Stomach (tissue), 9 donors: ENCODE measurements around the gene ATXN1. TPM values are rescaled to one million over a fixed set of nuclear protein-coding genes. Genes with fewer than 3 reads are reported as not detected.

Experiments used
- DNase-seq, 2 donors: peaks; one replicate each; pipeline versions ENCODE4 v3.0.0 to v3.0.0-alpha.2; 2013 to 2019
- H3K27ac ChIP-seq, 5 donors: fragments of 200-600 bp in 4 of 5; sonication (generic) in 4 of 5; one replicate each; pipeline ENCODE4 v1.5.1; 2013 to 2019; ENCODE audit warnings: mild to moderate bottlenecking in 1 of 5, moderate library complexity in 1 of 5
- H3K27me3 ChIP-seq, 3 donors: fragments of 200-600 bp; sonication (generic); one replicate each; pipeline ENCODE4 v1.5.1; 2017 to 2019; ENCODE audit warnings: mixed run types in 1 of 3
- H3K36me3 ChIP-seq, 4 donors: fragments of 200-600 bp; sonication (generic); 1 replicate in 3 of 4; 2 replicates in 1 of 4; pipeline ENCODE4 v1.5.1; 2016 to 2019
- H3K4me1 ChIP-seq, 4 donors: fragments of 200-600 bp; sonication (generic); one replicate each; pipeline ENCODE4 v1.5.1; 2016 to 2019
- H3K4me3 ChIP-seq, 4 donors: fragments of 200-600 bp; sonication (generic) in 3 of 4; one replicate each; pipeline ENCODE4 v1.5.1; 2016 to 2019; ENCODE audit warnings: mild to moderate bottlenecking in 1 of 4
- H3K9me3 ChIP-seq, 4 donors: fragments of 200-600 bp; sonication (generic); one replicate each; pipeline ENCODE4 v1.5.1; 2016 to 2019
- EP300 ChIP-seq: sonication (generic); formaldehyde crosslinking; IDR thresholded peaks from one replicate; pipeline ENCODE4 v1.6.1; 2017; ENCODE audit warnings: antibody characterized with exemption
- POLR2A ChIP-seq, 4 donors: fragments of 450-650 bp; IDR thresholded peaks; one replicate each; pipeline ENCODE4 v1.6.1; 2016; ENCODE audit warnings: antibody characterized with exemption in 4 of 4, control low read depth in 2 of 4, mild to moderate bottlenecking in 1 of 4, moderate library complexity in 1 of 4
- POLR2AphosphoS5 ChIP-seq, 3 donors: sonication (generic); formaldehyde crosslinking; IDR thresholded peaks; one replicate each; pipeline ENCODE4 v1.6.1; 2016; ENCODE audit warnings: antibody characterized with exemption in 3 of 3
- WGBS, 5 donors: extraction: QIAGEN DNeasy Blood & Tissue Kit in 3 of 5; methylation state at CpG; one replicate each; pipeline versions ENCODE4 v1.1.5 to v1.1.7; 2013 to 2018; 5-methylcytosine and 5-hydroxymethylcytosine counted together
- intact Hi-C: fragments of 100-400 bp; cut with DNase I; formaldehyde crosslinking; loops from one replicate; pipeline ENCODE4 v1.15.1; 2023; ENCODE audit warnings: low total_unique reads
- polyA plus RNA-seq, 3 donors: library from polyadenylated mRNA; stranded (reverse); fragments of 200-250 nt; gene quantifications; one replicate each; pipeline ENCODE4 v1.2.3, GENCODE V29; 2013
- total RNA-seq, 5 donors: library from RNA; depleted of rRNA; stranded (reverse); fragments of >200 nt; gene quantifications; one replicate each; pipeline versions ENCODE4 v1.1.0 to v1.2.3, GENCODE V29; 2014 to 2016
- TF ChIP-seq, protein P1 (sequence below), 7 experiments: fragments of 450-650 bp in 4 of 7; fragments of 200-600 bp in 3 of 7; sonication (generic) in 3 of 7; IDR thresholded peaks; one replicate each; pipeline ENCODE4 v1.5.1; 2016 to 2019; ENCODE audit warnings: antibody characterized with exemption in 7 of 7, control low read depth in 2 of 7, mild to moderate bottlenecking in 1 of 7
- donor health status: healthy with polysubstance abuse.
- donor health status: Bipolar disorder and iron deficiency.
- donor health status: healthy.

Gene ATXN1
- total and polyA plus RNA-seq, 8 donors: 5.2 to 106 (median 39.0) TPM

DNA sequence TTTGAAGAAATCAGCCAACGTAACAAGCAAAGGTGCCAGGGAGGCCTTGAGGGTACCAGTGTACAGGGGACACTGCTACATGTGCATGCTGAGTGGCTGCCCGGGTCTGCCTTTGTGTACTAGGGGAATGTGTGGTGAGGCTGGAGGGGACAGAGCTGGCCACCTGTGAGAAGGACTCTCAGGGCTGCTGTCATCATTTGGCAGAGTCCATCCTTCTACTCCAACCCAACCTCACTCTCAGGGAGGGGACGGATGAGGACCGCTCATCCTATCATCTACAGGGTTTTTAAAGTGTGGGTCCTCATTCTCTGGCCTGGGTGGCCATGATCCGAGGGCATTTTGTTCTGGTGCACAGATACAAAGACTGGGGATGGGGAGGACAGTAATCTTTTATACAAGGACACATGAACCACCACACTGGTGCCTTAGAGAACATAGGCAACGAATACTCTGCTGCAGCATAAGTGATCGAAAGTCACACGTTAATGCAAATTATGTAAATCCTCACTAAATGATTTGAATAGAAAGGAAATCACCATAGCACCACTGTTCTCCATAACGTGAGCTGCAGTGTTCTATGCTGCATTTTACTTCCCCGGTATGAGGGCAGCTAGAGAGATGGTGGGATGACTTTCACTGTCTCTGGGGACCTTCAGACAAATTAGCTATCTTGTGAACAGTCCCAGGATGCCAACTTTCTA, 341.5 kb downstream of the ATXN1 start:
- DNase-seq: no peak
- no peak for TF ChIP-seq EP300
- TF ChIP-seq, protein P1, sequence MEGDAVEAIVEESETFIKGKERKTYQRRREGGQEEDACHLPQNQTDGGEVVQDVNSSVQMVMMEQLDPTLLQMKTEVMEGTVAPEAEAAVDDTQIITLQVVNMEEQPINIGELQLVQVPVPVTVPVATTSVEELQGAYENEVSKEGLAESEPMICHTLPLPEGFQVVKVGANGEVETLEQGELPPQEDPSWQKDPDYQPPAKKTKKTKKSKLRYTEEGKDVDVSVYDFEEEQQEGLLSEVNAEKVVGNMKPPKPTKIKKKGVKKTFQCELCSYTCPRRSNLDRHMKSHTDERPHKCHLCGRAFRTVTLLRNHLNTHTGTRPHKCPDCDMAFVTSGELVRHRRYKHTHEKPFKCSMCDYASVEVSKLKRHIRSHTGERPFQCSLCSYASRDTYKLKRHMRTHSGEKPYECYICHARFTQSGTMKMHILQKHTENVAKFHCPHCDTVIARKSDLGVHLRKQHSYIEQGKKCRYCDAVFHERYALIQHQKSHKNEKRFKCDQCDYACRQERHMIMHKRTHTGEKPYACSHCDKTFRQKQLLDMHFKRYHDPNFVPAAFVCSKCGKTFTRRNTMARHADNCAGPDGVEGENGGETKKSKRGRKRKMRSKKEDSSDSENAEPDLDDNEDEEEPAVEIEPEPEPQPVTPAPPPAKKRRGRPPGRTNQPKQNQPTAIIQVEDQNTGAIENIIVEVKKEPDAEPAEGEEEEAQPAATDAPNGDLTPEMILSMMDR (IDR thresholded peaks at IDR 0.05): no peak
- no peak for TF ChIP-seq POLR2AphosphoS5 (IDR thresholded peaks at IDR 0.05)
- no peak for TF ChIP-seq POLR2A (IDR thresholded peaks at IDR 0.05)
- Histone ChIP-seq H3K4me1 (peaks cover 11 to 31% (median 20%) of the 10 kb centered on the region in 4 donors), H3K9me3 (no peaks in the 10 kb centered on the region), H3K36me3 (no peaks in the 10 kb centered on the region), H3K27ac (peak overlapping the region in 2 of 5 donors; percentile 56 to 61), H3K27me3 (no peaks in the 10 kb centered on the region), H3K4me3 (no peak overlapping the region)
- WGBS, 5 donors: 88 to 93% (median 92%) methylated on average over 10 of the region's 10 CpGs
- intact Hi-C loops: no loop called here

DNA sequence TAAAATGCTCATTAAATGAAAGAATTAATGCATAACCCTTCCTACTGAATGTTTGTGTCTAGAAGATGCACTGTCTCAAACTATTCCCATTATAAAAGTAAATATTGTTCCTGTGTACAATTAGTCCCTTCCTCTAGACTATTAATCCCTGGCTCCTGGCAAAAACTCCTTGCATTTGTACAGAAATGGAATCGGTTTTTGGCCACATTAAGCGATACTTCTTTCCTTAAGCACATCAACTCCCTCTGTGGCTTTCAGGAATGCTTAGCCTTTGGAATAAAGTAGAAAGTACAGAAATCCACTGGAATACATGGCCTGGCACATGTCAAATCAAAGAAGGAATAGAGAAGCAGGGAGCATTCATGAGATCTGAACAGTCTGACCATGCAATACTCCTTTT, 343.1 kb downstream of the ATXN1 start:
- Histone ChIP-seq H3K4me3 (no peak overlapping the region), H3K27ac (no peak overlapping the region), H3K27me3 (no peaks in the 10 kb centered on the region), H3K9me3 (no peaks in the 10 kb centered on the region), H3K4me1 (peaks cover 11 to 45% (median 27%) of the 10 kb centered on the region in 4 donors), H3K36me3 (no peaks in the 10 kb centered on the region)
- intact Hi-C loops: no loop called here
- TF ChIP-seq POLR2A (IDR thresholded peaks at IDR 0.05) (no peak), POLR2AphosphoS5 (IDR thresholded peaks at IDR 0.05) (no peak), EP300 (no peak)
- TF ChIP-seq, protein P1 (IDR thresholded peaks at IDR 0.05): no peak
- 66 to 83% (median 77%) methylated on average over 2 of the region's 2 CpGs for WGBS, 5 donors
- DNase-seq: peak in 1 of 2 donors; percentile 20

DNA sequence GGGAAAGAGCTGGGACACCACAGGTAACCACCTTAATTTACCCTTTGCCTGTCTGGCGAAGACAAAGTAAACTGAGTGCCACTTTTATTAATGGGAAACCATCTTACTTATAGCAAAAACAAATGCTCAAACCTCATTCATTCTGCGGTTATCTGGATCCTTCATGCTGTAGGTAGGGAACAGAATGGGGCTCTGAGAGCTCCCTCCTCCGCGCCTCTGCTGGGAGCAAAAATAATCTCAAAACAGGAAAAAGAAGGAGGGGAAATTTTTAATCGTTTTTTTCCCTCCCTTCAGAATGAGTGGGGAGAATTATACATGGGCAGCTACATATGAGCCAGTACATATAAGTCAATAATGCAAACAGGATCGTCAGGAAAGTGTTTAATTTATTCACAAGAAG, 345.6 kb downstream of the ATXN1 start:
- no peaks in the 10 kb centered on the region for H3K36me3 ChIP-seq
- H3K27me3 ChIP-seq: no peaks in the 10 kb centered on the region
- no peaks in the 10 kb centered on the region for H3K9me3 ChIP-seq
- intact Hi-C loops: no loop called here
- 80 to 85% (median 83%) methylated on average over 6 of the region's 6 CpGs for WGBS, 5 donors
- TF ChIP-seq, protein P1 (IDR thresholded peaks at IDR 0.05): no peak
- no peak for TF ChIP-seq EP300
- no peak for DNase-seq
- no peak overlapping the region for H3K4me3 ChIP-seq
- no peak overlapping the region for H3K27ac ChIP-seq
- peaks cover 0 to 41% (median 23%) of the 10 kb centered on the region in 4 donors for H3K4me1 ChIP-seq

DNA sequence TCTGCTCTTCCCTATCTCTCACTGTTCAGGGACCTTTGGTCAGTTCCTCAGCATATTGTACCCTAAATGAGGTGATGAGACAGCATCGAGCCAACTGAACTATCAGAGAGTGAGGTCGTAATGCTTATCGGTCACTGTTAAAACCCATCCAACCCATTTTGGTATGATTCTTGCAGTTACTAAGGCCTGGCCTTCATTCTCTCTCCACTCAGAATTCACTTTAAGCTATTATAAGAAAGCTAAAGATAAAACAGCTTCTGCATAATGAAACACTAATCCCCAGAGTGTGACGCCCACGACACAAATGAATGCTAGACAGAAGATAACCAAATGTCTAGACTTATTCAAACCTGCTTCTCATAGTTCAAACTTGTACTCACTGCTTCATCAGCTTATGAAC, 347.1 kb downstream of the ATXN1 start:
- 47 to 86% (median 67%) methylated on average over 5 of the region's 5 CpGs for WGBS, 5 donors
- no peaks in the 10 kb centered on the region for H3K27me3 ChIP-seq
- TF ChIP-seq EP300 (no peak), POLR2AphosphoS5 (IDR thresholded peaks at IDR 0.05) (no peak), POLR2A (IDR thresholded peaks at IDR 0.05) (no peak)
- TF ChIP-seq, protein P1 (IDR thresholded peaks at IDR 0.05): no peak
- intact Hi-C loops: no loop called here
- no peak overlapping the region for H3K4me3 ChIP-seq
- H3K36me3 ChIP-seq: no peaks in the 10 kb centered on the region
- H3K9me3 ChIP-seq: no peaks in the 10 kb centered on the region
- DNase-seq: peak in 1 of 2 donors; percentile 31
- peak overlapping the region in 2 of 5 donors; percentile 23 to 25 for H3K27ac ChIP-seq
- peaks cover 0 to 40% (median 22%) of the 10 kb centered on the region in 4 donors for H3K4me1 ChIP-seq
